T-helper 17 cell (primary cell): ENCODE measurements around the gene SPTBN2. TPM values are rescaled to one million over a fixed set of nuclear protein-coding genes. Genes with fewer than 3 reads are reported as not detected.

Source experiments
- ATAC-seq: fragments of 150-1000 bp; cut with Tn5 transposase; 2 replicates; pipeline ENCODE4 v1.10.0; 2021; ENCODE audit warnings: mild to moderate bottlenecking, moderate library complexity
- DNase-seq, 3 donors: peaks; one replicate each; pipeline versions ENCODE4 v3.0.0 to v3.0.0-alpha.2; 2020 to 2021
- H3K9me3 ChIP-seq: one replicate; pipeline ENCODE4 v1.7.0; 2013; ENCODE audit warnings: low read length, mild to moderate bottlenecking; ENCODE audit not compliant: control insufficient read depth, poor library complexity, severe bottlenecking
- H3K27ac Mint-ChIP-seq: one replicate; pipeline ENCODE4 v1.8.0; 2022; ENCODE audit warnings: mild to moderate bottlenecking, moderate library complexity, mixed read lengths
- H3K27me3 Mint-ChIP-seq: one replicate; pipeline ENCODE4 v1.8.0; 2022; ENCODE audit warnings: mixed read lengths
- H3K36me3 Mint-ChIP-seq: one replicate; pipeline ENCODE4 v1.8.0; 2022; ENCODE audit warnings: low read depth, mixed read lengths
- H3K4me1 Mint-ChIP-seq: one replicate; pipeline ENCODE4 v1.8.0; 2022; ENCODE audit warnings: mild to moderate bottlenecking, mixed read lengths
- H3K4me3 Mint-ChIP-seq: one replicate; pipeline ENCODE4 v1.8.0; 2022; ENCODE audit warnings: mild to moderate bottlenecking, moderate library complexity, mixed read lengths
- total RNA-seq, 4 donors: library from RNA in 2 of 4; stranded (reverse) in 2 of 4; gene quantifications; one replicate each; pipeline ENCODE4 v1.2.3 and lab custom pipeline; 2022 to 2026

The SPTBN2 gene
- total RNA-seq, 2 donors from 2014 or later, result 0.23 TPM; not detected in 1

DNA sequence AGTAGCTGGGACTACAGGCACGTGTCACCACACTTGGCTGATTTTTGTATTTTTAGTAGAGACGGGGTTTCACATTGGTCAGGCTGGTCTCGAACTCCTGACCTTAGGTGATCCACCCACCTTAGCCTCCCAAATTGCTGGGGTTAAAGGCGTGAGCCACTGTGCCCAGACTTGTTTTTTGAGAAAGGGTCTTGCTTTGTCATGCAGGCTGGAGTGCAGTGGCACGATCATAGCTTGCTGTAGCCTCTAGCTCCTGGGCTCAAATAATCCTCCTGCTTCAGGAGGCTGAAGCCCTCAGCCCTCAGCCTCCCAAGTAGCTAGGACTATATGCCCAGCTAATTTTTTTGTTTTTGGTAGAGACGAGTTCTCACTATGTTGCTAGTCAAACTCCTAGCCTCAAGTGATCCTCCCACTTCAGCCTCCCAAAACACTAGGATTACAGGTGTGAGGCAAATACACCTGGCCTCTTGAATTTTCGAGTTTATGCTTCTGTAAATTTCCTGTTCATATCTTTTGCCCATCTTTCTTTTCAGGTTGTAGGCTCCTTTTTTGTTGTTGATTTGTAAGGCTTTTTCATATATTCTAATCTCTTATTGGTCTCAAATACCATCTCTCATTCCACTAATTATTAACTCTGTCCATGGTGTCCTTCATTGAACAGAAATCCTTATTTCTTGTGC, 47.9 kb downstream of the SPTBN2 start:
- ATAC-seq (no peak), DNase-seq (no peak)
- H3K27ac Mint-ChIP-seq, result no peak overlapping the region
- H3K9me3 ChIP-seq, result no peaks in the 10 kb centered on the region
- H3K27me3 Mint-ChIP-seq, result no peaks in the 10 kb centered on the region
- H3K36me3 Mint-ChIP-seq, result peaks cover 5% of the 10 kb centered on the region
- no peak overlapping the region for H3K4me3 Mint-ChIP-seq
- peaks cover 17% of the 10 kb centered on the region for H3K4me1 Mint-ChIP-seq

DNA sequence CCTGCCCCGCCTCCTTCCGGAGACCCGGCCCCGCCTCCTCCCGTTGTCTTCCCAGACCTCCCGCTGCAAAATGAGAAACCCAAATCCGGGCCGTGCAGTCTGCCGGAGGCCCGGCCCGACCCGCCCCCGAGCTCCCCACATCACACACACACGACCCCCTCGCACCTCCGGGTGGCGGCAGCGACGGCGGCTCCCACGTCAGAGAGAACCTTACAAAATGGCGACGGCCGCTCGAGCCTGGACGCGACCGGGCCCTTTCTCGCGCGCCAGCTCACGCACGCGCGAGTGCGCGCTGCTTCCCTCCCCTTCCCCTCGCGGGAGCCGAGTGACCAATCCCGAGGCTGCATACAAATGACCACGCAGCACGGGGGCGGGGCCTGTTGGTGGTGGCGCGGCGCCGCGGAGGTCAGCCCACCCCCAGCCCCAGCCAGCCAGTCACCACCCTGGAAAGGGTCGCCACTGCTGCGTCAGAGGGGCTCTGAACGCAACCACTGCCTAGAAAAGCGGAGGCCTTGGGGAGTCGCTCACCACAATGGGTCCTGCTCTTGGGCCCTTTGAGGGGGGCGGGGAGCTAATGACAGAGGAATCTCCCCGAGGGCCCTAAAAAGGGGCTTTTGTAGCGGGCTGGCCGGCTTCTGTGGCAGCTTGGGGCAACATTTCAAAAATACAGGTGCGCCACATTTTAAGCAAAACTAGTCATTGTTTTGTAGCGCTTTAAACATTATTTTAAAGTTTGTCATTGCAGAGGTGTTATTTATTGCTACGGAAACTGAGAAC, 51.2 kb downstream of the SPTBN2 start, which contains the start of gene RBM4B:
TSS of gene RBM4B (minus strand) at position 289 of the 777 bp plus-strand sequence. CDS start 808 bp downstream, outside the sequence.
- H3K27me3 Mint-ChIP-seq, result no peaks in the 10 kb centered on the region
- H3K9me3 ChIP-seq, result no peaks in the 10 kb centered on the region
- peak within 1 kb of the TSS; percentile 95 for H3K27ac Mint-ChIP-seq
- peak within 1 kb of the TSS; percentile 94 for H3K4me3 Mint-ChIP-seq
- peak; percentile 93 to 97 (median 95) for DNase-seq
- H3K4me1 Mint-ChIP-seq, result peaks cover 23% of the 10 kb centered on the region
- ATAC-seq, result peak; percentile 89
- H3K36me3 Mint-ChIP-seq, result peaks cover 3% of the 10 kb centered on the region

DNA sequence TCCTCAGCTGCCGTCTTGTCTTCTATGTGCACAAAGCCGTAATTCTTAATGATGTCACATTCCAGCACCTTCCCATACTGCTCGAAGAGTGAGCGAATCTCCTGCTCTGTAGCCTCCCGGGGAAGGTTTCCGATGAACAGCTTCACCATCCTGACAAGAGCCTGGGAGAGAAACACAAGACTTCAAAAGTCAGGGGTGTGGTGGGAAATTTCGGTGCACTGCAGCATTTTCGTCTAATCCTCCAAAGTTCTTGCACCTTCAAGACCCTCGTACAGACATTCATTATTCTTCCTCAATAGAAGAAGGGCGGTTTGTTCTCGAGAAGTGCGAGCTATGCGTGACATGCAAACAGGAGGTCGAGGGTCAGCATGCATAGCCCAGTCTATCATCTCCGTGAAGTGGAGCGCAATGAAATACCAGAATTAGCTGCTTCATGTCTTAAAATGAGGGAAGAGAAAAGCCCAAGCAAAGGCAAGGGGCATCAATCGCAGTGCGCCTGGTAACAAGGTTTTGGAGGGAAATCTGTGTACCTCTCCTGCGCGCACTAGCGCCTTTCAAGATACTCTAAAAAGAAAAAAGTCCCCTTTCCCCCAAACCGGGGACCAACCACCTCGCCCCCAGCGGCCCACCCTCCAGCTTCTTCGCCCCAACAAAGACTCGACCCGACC, 52.0 kb downstream of the SPTBN2 start:
- H3K36me3 Mint-ChIP-seq, result peaks cover 3% of the 10 kb centered on the region
- peaks cover 23% of the 10 kb centered on the region for H3K4me1 Mint-ChIP-seq
- H3K27ac Mint-ChIP-seq, result peak overlapping the region; percentile 95
- DNase-seq, result no peak
- no peaks in the 10 kb centered on the region for H3K27me3 Mint-ChIP-seq
- no peak for ATAC-seq
- H3K4me3 Mint-ChIP-seq, result peak overlapping the region; percentile 94
- H3K9me3 ChIP-seq, result no peaks in the 10 kb centered on the region

DNA sequence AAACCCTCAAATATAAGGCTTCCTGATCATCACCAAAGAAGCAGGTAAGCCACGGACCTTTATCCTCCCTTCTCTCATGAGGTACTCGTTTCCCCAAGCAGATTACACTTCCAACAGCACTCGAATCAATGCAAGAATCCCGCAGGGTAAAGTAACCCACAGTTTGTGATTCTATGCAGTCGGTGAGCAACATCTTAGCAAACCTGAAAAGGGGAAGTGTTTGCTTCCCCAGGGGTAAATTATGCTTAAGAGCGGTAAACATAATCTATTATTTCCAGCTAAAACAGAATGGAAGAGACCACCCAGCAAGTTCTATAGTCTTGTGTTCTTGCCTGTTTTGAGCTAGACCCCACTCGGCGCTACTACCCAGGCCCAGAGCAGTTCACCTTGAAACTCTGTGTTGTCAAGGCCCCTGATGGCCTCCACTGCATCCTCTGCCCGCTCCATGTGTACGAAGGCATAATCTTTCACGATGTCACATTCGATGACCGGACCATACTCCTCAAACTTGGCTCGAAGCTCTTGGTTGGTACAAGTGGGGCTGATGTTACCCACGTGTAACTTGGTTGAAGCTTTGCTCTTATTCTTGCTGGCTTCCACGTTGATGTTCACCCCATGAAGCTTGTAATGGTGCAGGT, 52.6 kb downstream of the SPTBN2 start:
- DNase-seq, result no peak
- ATAC-seq, result no peak
- Mint-ChIP-seq H3K27ac (peak overlapping the region; percentile 95), H3K4me1 (peaks cover 23% of the 10 kb centered on the region), H3K27me3 (no peaks in the 10 kb centered on the region), H3K4me3 (peak overlapping the region; percentile 94), H3K36me3 (peaks cover 3% of the 10 kb centered on the region)
- no peaks in the 10 kb centered on the region for H3K9me3 ChIP-seq

DNA sequence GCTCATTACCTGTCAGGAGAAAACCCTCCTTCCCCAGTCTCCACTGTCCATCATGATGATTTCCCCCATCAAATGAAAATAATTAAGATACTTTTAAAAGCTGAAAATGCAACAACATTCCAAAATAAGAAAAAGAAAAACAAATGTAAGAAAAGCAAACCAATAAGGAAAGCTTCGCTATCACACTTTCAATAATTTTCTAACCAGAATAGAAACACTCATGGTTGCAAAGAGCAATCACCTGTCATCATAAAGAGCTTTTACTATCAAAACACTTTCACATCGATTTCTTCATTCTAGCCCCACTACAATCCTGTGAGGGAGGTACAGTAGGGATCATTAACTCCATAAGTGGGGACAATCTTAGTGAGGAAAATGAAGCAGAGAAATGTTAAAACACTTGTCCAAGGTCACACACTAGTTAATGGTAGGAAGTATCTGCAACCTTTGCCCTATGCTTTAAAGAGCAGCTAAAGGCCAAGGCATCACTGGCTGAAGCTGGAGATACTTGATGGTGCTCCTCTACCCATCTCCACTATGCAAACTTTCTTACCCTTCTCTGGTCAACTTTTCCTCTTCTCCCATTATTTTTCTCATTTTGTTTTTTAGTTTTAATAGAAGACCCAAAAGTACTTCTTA, 53.9 kb downstream of the SPTBN2 start:
- H3K27ac Mint-ChIP-seq, result peak overlapping the region; percentile 95
- ATAC-seq, result no peak
- peaks cover 3% of the 10 kb centered on the region for H3K36me3 Mint-ChIP-seq
- no peaks in the 10 kb centered on the region for H3K27me3 Mint-ChIP-seq
- H3K9me3 ChIP-seq, result no peaks in the 10 kb centered on the region
- no peak overlapping the region for H3K4me3 Mint-ChIP-seq
- H3K4me1 Mint-ChIP-seq, result peaks cover 25% of the 10 kb centered on the region
- no peak for DNase-seq

DNA sequence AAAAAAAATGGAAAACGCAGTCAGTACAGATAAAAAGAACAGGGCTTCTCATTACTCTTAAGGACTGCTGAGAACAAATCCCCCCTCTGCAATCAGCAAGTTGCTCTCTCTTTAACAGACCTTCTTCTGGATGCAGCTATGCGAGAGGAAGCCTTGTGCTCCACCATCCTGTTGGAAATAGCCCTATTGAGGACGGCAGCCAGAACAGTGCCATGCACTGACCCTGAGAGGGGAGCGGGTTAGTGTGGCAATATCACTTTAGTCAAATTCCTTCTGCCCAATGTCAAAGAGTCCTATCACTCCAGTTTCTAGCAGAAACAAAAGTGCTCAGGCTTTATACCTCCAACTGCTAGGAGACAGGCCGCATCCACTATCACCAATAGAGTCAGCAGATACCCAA, 58.2 kb downstream of the SPTBN2 start:
- Mint-ChIP-seq H3K27ac (peak overlapping the region; percentile 68), H3K4me3 (no peak overlapping the region), H3K27me3 (no peaks in the 10 kb centered on the region), H3K36me3 (peaks cover 2% of the 10 kb centered on the region), H3K4me1 (peaks cover 26% of the 10 kb centered on the region)
- H3K9me3 ChIP-seq, result no peaks in the 10 kb centered on the region
- ATAC-seq (no peak), DNase-seq (no peak)

DNA sequence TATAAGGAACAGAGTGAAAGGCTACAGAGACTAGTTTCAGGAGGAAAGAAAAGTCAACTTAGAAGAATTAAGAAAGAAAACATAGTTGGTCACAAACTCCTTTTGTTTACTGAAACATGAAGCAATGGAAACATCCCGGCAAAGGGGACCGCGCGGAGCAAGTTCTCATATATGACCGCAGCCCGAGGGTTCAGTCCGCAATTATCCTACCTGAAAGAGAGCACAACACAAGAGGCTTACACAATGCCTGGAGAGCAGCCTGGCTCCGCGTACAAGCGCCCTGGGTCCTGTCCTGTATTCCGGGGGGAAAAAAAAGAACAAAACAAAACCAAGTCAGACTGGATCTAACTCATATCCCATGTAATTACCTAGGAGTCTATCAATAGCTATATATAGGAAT, 63.6 kb downstream of the SPTBN2 start:
- peak overlapping the region; percentile 45 for H3K4me3 Mint-ChIP-seq
- H3K36me3 Mint-ChIP-seq, result peaks cover 4% of the 10 kb centered on the region
- no peaks in the 10 kb centered on the region for H3K9me3 ChIP-seq
- DNase-seq, result no peak
- no peaks in the 10 kb centered on the region for H3K27me3 Mint-ChIP-seq
- H3K27ac Mint-ChIP-seq, result peak overlapping the region; percentile 56
- H3K4me1 Mint-ChIP-seq, result peaks cover 24% of the 10 kb centered on the region
- no peak for ATAC-seq

DNA sequence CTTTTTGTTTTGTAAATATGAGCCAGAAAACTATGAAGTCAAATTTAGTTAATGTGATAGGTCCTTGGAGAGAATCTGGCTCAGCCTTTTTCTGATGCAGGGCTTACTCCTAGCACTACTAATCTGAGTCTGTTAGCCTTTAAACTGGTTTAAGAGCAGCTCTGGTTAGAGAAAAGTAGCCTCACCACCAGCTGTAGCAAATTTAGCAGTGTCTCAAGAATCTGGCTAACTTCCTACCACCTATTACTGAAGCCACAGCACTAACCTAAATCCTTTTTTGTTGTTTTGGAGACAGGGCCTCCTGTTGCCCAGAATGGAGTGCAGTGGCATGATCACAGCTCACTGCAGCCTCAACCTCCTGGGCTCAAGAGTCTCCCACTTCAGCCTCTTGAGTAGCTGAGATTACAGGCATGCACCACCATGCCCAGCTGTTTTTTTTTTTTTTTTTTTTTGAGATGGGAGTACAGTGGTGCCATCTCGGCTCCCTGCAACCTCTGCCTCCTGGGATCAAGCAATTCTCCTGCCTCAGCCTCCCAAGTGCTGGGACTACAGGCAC, 65.2 kb downstream of the SPTBN2 start:
- ATAC-seq, result no peak
- peak overlapping the region; percentile 45 for H3K27ac Mint-ChIP-seq

DNA sequence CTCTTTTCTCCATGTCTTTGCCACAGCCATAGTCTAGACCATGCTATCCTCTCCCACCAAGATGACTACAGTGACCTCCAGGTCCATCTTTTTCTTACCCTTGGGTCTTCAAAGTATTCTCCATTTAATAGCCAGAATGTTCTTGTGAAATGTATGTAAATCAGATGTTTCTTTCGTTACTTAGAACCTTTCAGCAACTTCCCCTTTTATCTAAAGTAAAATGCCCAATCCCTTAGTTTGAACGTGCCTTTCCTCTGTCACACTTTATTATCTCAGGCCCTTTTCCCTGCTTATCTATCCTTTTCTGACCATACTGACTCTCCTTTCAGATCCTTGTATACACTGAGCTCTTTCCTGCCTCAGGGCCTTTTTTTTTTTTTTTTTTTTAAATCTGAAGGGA, 69.3 kb downstream of the SPTBN2 start:
- Mint-ChIP-seq H3K4me3 (no peak overlapping the region), H3K27me3 (no peaks in the 10 kb centered on the region), H3K27ac (peak overlapping the region; percentile 10), H3K4me1 (peaks cover 13% of the 10 kb centered on the region), H3K36me3 (peaks cover 5% of the 10 kb centered on the region)
- DNase-seq (no peak), ATAC-seq (no peak)
- H3K9me3 ChIP-seq, result no peaks in the 10 kb centered on the region

More for the DNA sequence above, 65.2 kb downstream of the SPTBN2 start:
- Mint-ChIP-seq H3K36me3 (peaks cover 9% of the 10 kb centered on the region), H3K27me3 (no peaks in the 10 kb centered on the region), H3K4me3 (no peak overlapping the region), H3K4me1 (peaks cover 26% of the 10 kb centered on the region)
- no peak for DNase-seq
- H3K9me3 ChIP-seq, result no peaks in the 10 kb centered on the region

DNA sequence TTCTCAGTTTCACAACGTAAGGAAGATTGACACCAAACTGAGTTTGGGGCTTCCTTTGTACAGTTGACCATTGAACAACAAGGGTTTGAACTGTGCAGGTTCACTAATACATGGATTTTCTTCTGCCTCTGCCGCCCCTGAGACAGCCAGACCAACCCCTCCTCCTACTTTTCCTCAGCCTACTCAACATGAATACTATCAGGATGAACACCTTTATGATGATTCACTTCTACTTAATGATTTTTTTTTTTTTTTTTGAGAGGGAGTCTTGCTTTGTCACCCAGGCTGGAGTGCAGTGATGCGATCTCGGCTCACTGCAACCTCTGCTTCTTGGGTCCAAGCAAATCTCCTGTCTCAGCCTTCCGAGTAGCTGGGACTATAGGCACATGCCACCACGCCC, 75.9 kb downstream of the SPTBN2 start:
- Mint-ChIP-seq H3K4me3 (peak overlapping the region; percentile 61), H3K27ac (peak overlapping the region; percentile 93), H3K27me3 (no peaks in the 10 kb centered on the region), H3K36me3 (no peaks in the 10 kb centered on the region), H3K4me1 (peaks cover 27% of the 10 kb centered on the region)
- DNase-seq (no peak), ATAC-seq (no peak)
- no peaks in the 10 kb centered on the region for H3K9me3 ChIP-seq

DNA sequence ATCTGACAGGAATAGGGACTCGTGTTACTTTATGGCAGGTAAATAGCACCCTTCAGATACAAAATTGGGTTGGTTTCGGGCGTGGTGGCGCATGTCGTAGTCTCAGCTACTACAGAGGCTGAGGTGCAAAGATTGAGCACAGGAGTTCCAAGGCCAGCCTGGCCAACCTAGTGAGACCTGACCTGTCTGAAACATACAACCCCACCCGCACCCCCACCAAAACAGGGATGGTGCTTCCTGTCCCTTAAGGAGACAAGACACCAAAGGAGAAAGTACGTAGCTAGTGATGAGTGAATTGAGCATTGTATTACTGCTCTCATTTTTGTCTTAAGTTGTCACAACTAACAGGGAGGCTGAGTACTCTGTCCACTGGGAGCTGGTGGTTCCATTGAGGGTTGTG, 76.4 kb downstream of the SPTBN2 start:
- H3K27ac Mint-ChIP-seq, result peak overlapping the region; percentile 93
- H3K4me3 Mint-ChIP-seq, result peak overlapping the region; percentile 56
- DNase-seq (no peak), ATAC-seq (peak; percentile 7)
- peaks cover 27% of the 10 kb centered on the region for H3K4me1 Mint-ChIP-seq
- no peaks in the 10 kb centered on the region for H3K9me3 ChIP-seq
- H3K27me3 Mint-ChIP-seq, result no peaks in the 10 kb centered on the region
- H3K36me3 Mint-ChIP-seq, result no peaks in the 10 kb centered on the region

DNA sequence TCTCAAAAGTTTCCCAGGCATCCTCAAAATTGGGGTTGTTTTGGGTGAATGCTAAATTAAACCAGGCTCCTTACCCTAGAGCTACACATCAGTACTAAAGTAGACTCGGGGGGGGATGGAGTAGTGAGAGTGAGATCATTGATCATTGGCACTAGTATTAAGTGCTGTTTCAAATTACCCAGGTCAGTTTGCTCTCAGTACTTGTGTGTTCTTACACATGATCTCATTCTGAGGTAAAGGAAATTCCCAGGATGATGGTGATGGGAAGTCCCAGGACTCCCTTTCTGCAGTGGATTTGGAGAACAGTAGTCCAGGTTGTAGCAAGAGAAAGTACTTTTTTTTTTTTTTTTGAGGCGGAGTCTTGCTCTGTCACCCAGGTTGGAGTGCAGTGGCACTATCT, 78.0 kb downstream of the SPTBN2 start:
- peaks cover 39% of the 10 kb centered on the region for H3K4me1 Mint-ChIP-seq
- H3K4me3 Mint-ChIP-seq, result peak overlapping the region; percentile 21
- DNase-seq (no peak), ATAC-seq (peak; percentile 9)
- no peaks in the 10 kb centered on the region for H3K27me3 Mint-ChIP-seq
- peaks cover 5% of the 10 kb centered on the region for H3K36me3 Mint-ChIP-seq
- no peaks in the 10 kb centered on the region for H3K9me3 ChIP-seq
- peak overlapping the region; percentile 93 for H3K27ac Mint-ChIP-seq
